ENCODE measurements around the gene AHCYL2.
A peak's percentile ranks its signal among the peaks of the same experiment; 100 is the strongest.

- no peak for TF ChIP-seq CTCF (IDR thresholded peaks at IDR 0.05; ENCODE audit: low read depth, low read length, missing input control)
- no peak for TF ChIP-seq REST (IDR thresholded peaks at IDR 0.05)
- TF ChIP-seq MAX (IDR thresholded peaks at IDR 0.05), result no peak
- no peak for TF ChIP-seq RXRA (IDR thresholded peaks at IDR 0.05)
- TF ChIP-seq EGR1 (IDR thresholded peaks at IDR 0.05; ENCODE audit: low read depth in 2 of 2), result no peak
- TF ChIP-seq GABPA (IDR thresholded peaks at IDR 0.05 in 1 of 2, conservative IDR thresholded peaks at IDR 0.05 in 1 of 2), result no peak
- TF ChIP-seq NR2F2 (IDR thresholded peaks at IDR 0.05), result no peak
- TF ChIP-seq JUND (IDR thresholded peaks at IDR 0.05), result no peak
- no peak for TF ChIP-seq ZBTB33 (IDR thresholded peaks at IDR 0.05)
- TF ChIP-seq HNF4G (IDR thresholded peaks at IDR 0.05), result no peak
- TF ChIP-seq RAD21 (IDR thresholded peaks at IDR 0.05), result peak; percentile 25 to 49
Measured at GRCh38 chr7:129208667-129209066, 16.2 kb upstream of the AHCYL2 start.
